Mesenchymal stem cell (in vitro differentiated cells and primary cell): ENCODE measurements around the gene CHCHD3.
"Not testable (repeated sequence)": the region's sequence is repeated elsewhere in the genome, so short reads cannot be mapped to it uniquely, and the experiment has no call there.

Experiments
- DNase-seq: peaks from one replicate; pipeline ENCODE4 v3.0.0-alpha.2; 2013
- H2AFZ ChIP-seq: one replicate; pipeline ENCODE4 v1.6.1; 2013; ENCODE audit warnings: low read depth, mild to moderate bottlenecking, control low read depth, inconsistent platforms, low read length, moderate library complexity
- H2AK5ac ChIP-seq: 2 replicates; pipeline ENCODE4 v1.6.1; 2013; ENCODE audit warnings: low read length, moderate library complexity, mild to moderate bottlenecking, inconsistent platforms; ENCODE audit not compliant: severe bottlenecking
- H2BK120ac ChIP-seq: one replicate; pipeline ENCODE4 v1.6.1; 2013; ENCODE audit warnings: low read depth, mild to moderate bottlenecking, inconsistent platforms, low read length, moderate library complexity
- H2BK12ac ChIP-seq, 2 experiments: one replicate each; pipeline ENCODE4 v1.6.1; 2013; ENCODE audit warnings: inconsistent platforms in 2 of 2, low read length in 2 of 2, mild to moderate bottlenecking in 2 of 2, moderate library complexity in 2 of 2, control low read depth in 1 of 2
- H2BK15ac ChIP-seq: one replicate; pipeline ENCODE4 v1.6.1; 2013; ENCODE audit warnings: mild to moderate bottlenecking, low read depth, inconsistent platforms; ENCODE audit not compliant: poor library complexity, severe bottlenecking
- H2BK5ac ChIP-seq: 2 replicates; pipeline ENCODE4 v1.6.1; 2013; ENCODE audit warnings: low read depth, mild to moderate bottlenecking, low read length, control low read depth, inconsistent platforms; ENCODE audit not compliant: poor library complexity, severe bottlenecking
- H3K14ac ChIP-seq, 2 experiments: one replicate each; pipeline ENCODE4 v1.6.1; 2013; ENCODE audit warnings: inconsistent platforms in 2 of 2, low read length in 2 of 2, control low read depth in 1 of 2, mild to moderate bottlenecking in 1 of 2, moderate library complexity in 1 of 2
- H3K18ac ChIP-seq, 2 experiments: one replicate each; pipeline ENCODE4 v1.6.1; 2013; ENCODE audit warnings: inconsistent platforms in 2 of 2, low read length in 2 of 2, control low read depth in 1 of 2, low read depth in 1 of 2, mild to moderate bottlenecking in 1 of 2
- H3K23ac ChIP-seq, 2 experiments: one replicate each; pipeline ENCODE4 v1.6.1; 2013; ENCODE audit warnings: inconsistent platforms in 2 of 2, low read length in 2 of 2, mild to moderate bottlenecking in 2 of 2, moderate library complexity in 2 of 2, control low read depth in 1 of 2
- H3K27ac ChIP-seq: 2 replicates; pipeline ENCODE4 v1.5.1; 2013; ENCODE audit warnings: mild to moderate bottlenecking, moderate library complexity, low read length, control low read depth, inconsistent platforms; ENCODE audit not compliant: poor library complexity, severe bottlenecking
- H3K27me3 ChIP-seq, 2 experiments: 2 replicates each; pipeline versions ENCODE4 v1.6.1 to v1.7.0; 2013; ENCODE audit warnings: low read length in 2 of 2, mild to moderate bottlenecking in 2 of 2, moderate library complexity in 2 of 2, control low read depth in 1 of 2, inconsistent platforms in 1 of 2; ENCODE audit not compliant: control insufficient read depth in 1 of 2, insufficient read depth in 1 of 2
- H3K36me3 ChIP-seq, 2 experiments: 2 replicates each; pipeline versions ENCODE4 v1.6.1 to v1.7.0; 2013; ENCODE audit warnings: low read length in 2 of 2, control low read depth in 1 of 2, inconsistent platforms in 1 of 2, low read depth in 1 of 2, mild to moderate bottlenecking in 1 of 2; ENCODE audit not compliant: insufficient read depth in 2 of 2, control insufficient read depth in 1 of 2
- H3K4ac ChIP-seq, 2 experiments: one replicate each; pipeline ENCODE4 v1.6.1; 2013; ENCODE audit warnings: inconsistent platforms in 2 of 2, low read length in 2 of 2, mild to moderate bottlenecking in 2 of 2, moderate library complexity in 2 of 2, control low read depth in 1 of 2, low read depth in 1 of 2
- H3K4me1 ChIP-seq: 2 replicates; pipeline ENCODE4 v1.6.1; 2013; ENCODE audit warnings: low read depth, low read length, control low read depth; ENCODE audit not compliant: control insufficient read depth, insufficient read depth
- H3K4me2 ChIP-seq: 2 replicates; pipeline ENCODE4 v1.6.1; 2013; ENCODE audit warnings: low read length, mild to moderate bottlenecking, inconsistent platforms; ENCODE audit not compliant: poor library complexity, severe bottlenecking
- H3K4me3 ChIP-seq, 2 experiments: 2 replicates each; pipeline versions ENCODE4 v1.5.1 to v1.7.0; 2013; ENCODE audit warnings: low read length in 2 of 2, mild to moderate bottlenecking in 2 of 2, control low read depth in 1 of 2, low read depth in 1 of 2; ENCODE audit not compliant: insufficient read depth in 1 of 2
- H3K79me1 ChIP-seq: replicated peaks from 2 replicates; pipeline ENCODE4 v1.6.1; 2013; ENCODE audit warnings: mild to moderate bottlenecking, control low read depth, low read length, inconsistent platforms; ENCODE audit not compliant: poor library complexity, severe bottlenecking
- H3K9ac ChIP-seq: 2 replicates; pipeline ENCODE4 v1.7.0; 2013; ENCODE audit warnings: mild to moderate bottlenecking, low read length, moderate library complexity
- H3K9me3 ChIP-seq: 2 replicates; pipeline ENCODE4 v1.7.0; 2013; ENCODE audit warnings: mild to moderate bottlenecking, low read length; ENCODE audit not compliant: control insufficient read depth
- H4K8ac ChIP-seq: one replicate; pipeline ENCODE4 v1.6.1; 2013; ENCODE audit warnings: inconsistent platforms, mild to moderate bottlenecking, low read length, moderate library complexity
- H4K91ac ChIP-seq: one replicate; pipeline ENCODE4 v1.6.1; 2013; ENCODE audit warnings: mild to moderate bottlenecking, low read length, inconsistent platforms
- WGBS: methylation state at CpG from one replicate; pipeline ENCODE4 v1.1.7; 2013; ENCODE audit warnings: mixed read lengths; 5-methylcytosine and 5-hydroxymethylcytosine counted together

Gene CHCHD3

GRCh38 chr7:132930881-132931280, 151.0 kb downstream of the CHCHD3 start:
- peaks cover 40% of the 10 kb centered on the region for H3K79me1 ChIP-seq
- H3K4me2 ChIP-seq: no peak overlapping the region
- H2BK120ac ChIP-seq: no peak overlapping the region
- no peak overlapping the region for H2AFZ ChIP-seq
- peak; percentile 13 for DNase-seq
- no peak overlapping the region for H3K4me3 ChIP-seq
- no peak overlapping the region for H2BK15ac ChIP-seq
- WGBS: 74% methylated on average over 2 of the region's 4 CpGs
- H2BK5ac ChIP-seq: no peak overlapping the region
- H3K27me3 ChIP-seq: no peaks in the 10 kb centered on the region
- no peak overlapping the region for H3K4ac ChIP-seq
- H3K23ac ChIP-seq: no peak overlapping the region
- peaks cover 0 to 1% of the 10 kb centered on the region in 2 experiments for H3K36me3 ChIP-seq
- H3K4me1 ChIP-seq: no peaks in the 10 kb centered on the region
- H2BK12ac ChIP-seq: peak overlapping the region in 1 of 2 experiments; percentile 46
- no peak overlapping the region for H4K91ac ChIP-seq
- no peaks in the 10 kb centered on the region for H3K9me3 ChIP-seq
- no peak overlapping the region for H3K9ac ChIP-seq
- H2AK5ac ChIP-seq: no peak overlapping the region
- no peak overlapping the region for H4K8ac ChIP-seq
- H3K18ac ChIP-seq: no peak overlapping the region
- no peak overlapping the region for H3K14ac ChIP-seq
- H3K27ac ChIP-seq: no peak overlapping the region

- not testable (repeated sequence) for H3K4ac ChIP-seq, H3K4me3 ChIP-seq, H3K18ac ChIP-seq, H3K14ac ChIP-seq, H3K36me3 ChIP-seq, H2BK12ac ChIP-seq, H3K23ac ChIP-seq, H4K8ac ChIP-seq, H3K27me3 ChIP-seq, H3K9ac ChIP-seq, H3K4me1 ChIP-seq, H2BK15ac ChIP-seq, H2AK5ac ChIP-seq, H3K27ac ChIP-seq, H4K91ac ChIP-seq, H2AFZ ChIP-seq, H3K9me3 ChIP-seq, H2BK5ac ChIP-seq, H2BK120ac ChIP-seq, H3K4me2 ChIP-seq
- 66% methylated on average over 2 of the region's 5 CpGs for WGBS
- DNase-seq: peak; percentile 29
- peaks cover 40% of the 10 kb centered on the region for H3K79me1 ChIP-seq
Observed at GRCh38 chr7:132929944-132930343, 151.9 kb downstream of the CHCHD3 start.

- Histone ChIP-seq H2AK5ac (no peak overlapping the region), H3K4me1 (no peaks in the 10 kb centered on the region), H3K27me3 (no peaks in the 10 kb centered on the region), H3K9ac (no peak overlapping the region), H3K14ac (no peak overlapping the region), H3K4me2 (no peak overlapping the region), H2AFZ (no peak overlapping the region), H3K23ac (no peak overlapping the region), H2BK5ac (no peak overlapping the region), H2BK120ac (no peak overlapping the region), H2BK15ac (no peak overlapping the region), H4K91ac (no peak overlapping the region), H3K4me3 (no peak overlapping the region), H3K4ac (no peak overlapping the region), H2BK12ac (no peak overlapping the region), H3K9me3 (no peaks in the 10 kb centered on the region), H3K36me3 (no peaks in the 10 kb centered on the region), H3K79me1 (peaks cover 18% of the 10 kb centered on the region), H4K8ac (no peak overlapping the region), H3K27ac (no peak overlapping the region), H3K18ac (no peak overlapping the region)
- DNase-seq: no peak
- 95% methylated on average over 3 of the region's 4 CpGs for WGBS
Observed at GRCh38 chr7:132919771-132920170, 162.1 kb downstream of the CHCHD3 start.

GRCh38 chr7:132915647-132916046, 166.2 kb downstream of the CHCHD3 start:
- 90% methylated on average over 2 of the region's 2 CpGs for WGBS

More at GRCh38 chr7:132915647-132916046, 166.2 kb downstream of the CHCHD3 start:
- H3K27ac ChIP-seq: no peak overlapping the region
- H3K4ac ChIP-seq: no peak overlapping the region
- no peak for DNase-seq
- no peak overlapping the region for H3K4me3 ChIP-seq
- no peak overlapping the region for H3K23ac ChIP-seq
- no peaks in the 10 kb centered on the region for H3K4me1 ChIP-seq
- H2BK15ac ChIP-seq: no peak overlapping the region
- no peak overlapping the region for H2BK12ac ChIP-seq
- H3K14ac ChIP-seq: no peak overlapping the region
- peaks cover 0 to 3% of the 10 kb centered on the region in 2 experiments for H3K36me3 ChIP-seq
- peaks cover 13% of the 10 kb centered on the region for H3K79me1 ChIP-seq
- H4K91ac ChIP-seq: no peak overlapping the region
- no peak overlapping the region for H3K18ac ChIP-seq
- H2BK120ac ChIP-seq: no peak overlapping the region
- H2BK5ac ChIP-seq: no peak overlapping the region
- no peak overlapping the region for H4K8ac ChIP-seq
- no peaks in the 10 kb centered on the region for H3K9me3 ChIP-seq
- no peaks in the 10 kb centered on the region for H3K27me3 ChIP-seq
- no peak overlapping the region for H2AFZ ChIP-seq
- no peak overlapping the region for H3K4me2 ChIP-seq
- no peak overlapping the region for H2AK5ac ChIP-seq
- no peak overlapping the region for H3K9ac ChIP-seq
